NCI-H510A (cell line): Measurements from ENCODE around the gene MRPS14.
A peak's percentile ranks its signal among the peaks of the same experiment; 100 is the strongest.
"Not testable (repeated sequence)": the region's sequence is repeated elsewhere in the genome, so short reads cannot be mapped to it uniquely, and the experiment has no call there.

Experiments
- DNase-seq: peaks from one replicate; lab custom pipeline; 2025; lab: John Stamatoyannopoulos, UW

Gene MRPS14

GRCh38 chr1:175023043-175023921, at the start of gene MRPS14:
Gene MRPS14 (minus strand): TSS chr1:175023425. CDS start chr1:175023408, 17 bp downstream.
- peak; percentile 95 for DNase-seq

DNA sequence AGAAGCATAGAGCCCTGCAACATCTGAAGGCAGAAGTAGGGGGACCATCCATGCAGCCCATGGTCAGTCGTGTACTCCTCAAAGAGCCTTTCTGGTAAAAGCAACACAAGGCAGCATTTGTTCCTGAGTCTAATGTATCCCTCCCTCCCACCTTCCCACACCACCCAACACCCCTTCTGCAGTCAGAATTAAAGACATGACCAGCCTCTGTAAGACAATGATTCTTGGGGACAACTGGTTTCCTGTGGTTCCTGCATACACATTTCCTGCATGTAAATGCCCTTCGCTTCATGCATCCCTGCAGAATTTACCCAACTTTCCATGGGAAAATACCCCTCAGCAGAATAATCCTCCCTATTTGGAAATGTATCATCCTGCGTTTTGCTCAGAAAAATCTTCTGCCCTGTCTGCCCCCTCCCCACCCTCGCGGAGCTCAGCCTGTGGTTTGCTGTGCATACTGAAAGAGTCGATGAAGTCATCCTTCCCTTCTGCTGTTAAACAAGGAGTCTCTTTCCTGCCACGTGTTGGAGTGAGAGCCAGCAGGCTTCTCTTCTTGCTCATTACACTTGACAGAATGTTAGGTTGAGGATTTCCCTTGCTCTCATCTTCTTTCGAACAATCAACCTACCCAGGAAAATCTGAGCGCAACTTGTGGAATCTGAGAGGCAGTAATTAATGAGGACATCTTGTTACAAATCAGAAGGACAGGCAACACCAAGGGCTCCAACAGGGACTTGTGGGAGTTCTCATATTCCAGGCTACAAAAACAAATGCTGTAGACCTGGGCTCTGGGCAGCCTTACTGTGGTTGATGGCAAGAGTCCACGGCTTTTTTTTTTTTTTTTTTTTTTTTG, 49.1 kb upstream of the MRPS14 start:
- peak; percentile 3 for DNase-seq

DNA sequence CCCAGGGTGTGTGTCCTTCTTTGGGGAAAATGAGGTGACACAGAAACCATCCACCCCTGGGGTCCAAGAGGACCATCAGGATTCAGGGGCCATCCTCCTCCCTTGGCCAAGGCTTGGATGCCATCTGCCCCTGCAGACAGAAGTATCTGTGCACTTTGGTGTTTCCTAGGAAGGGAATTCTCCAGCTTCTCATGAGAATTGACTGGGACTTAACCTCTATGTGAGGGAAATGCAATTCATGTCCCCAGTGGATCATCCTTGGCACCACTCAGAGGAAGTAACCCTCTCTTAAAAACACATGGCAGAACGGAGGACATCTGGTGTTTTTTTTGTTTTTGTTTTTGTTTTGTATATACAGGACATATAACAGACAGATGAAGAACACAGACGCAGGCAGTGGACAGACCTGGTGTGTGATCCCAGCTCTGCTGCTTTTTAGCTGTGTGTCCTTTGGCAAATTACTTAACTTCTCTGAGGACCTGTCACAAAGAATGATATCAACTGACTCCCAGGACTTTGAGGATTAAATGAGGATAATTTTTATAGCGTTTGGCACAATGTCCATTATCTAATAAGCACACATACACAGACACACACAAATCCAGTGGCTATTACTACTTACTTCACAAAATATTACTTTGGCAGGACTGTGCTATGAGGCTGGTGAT, 48.2 kb upstream of the MRPS14 start:
- no peak for DNase-seq

- DNase-seq = no peak
Measured at GRCh38 chr1:175070818-175071217, 47.6 kb upstream of the MRPS14 start.

DNA sequence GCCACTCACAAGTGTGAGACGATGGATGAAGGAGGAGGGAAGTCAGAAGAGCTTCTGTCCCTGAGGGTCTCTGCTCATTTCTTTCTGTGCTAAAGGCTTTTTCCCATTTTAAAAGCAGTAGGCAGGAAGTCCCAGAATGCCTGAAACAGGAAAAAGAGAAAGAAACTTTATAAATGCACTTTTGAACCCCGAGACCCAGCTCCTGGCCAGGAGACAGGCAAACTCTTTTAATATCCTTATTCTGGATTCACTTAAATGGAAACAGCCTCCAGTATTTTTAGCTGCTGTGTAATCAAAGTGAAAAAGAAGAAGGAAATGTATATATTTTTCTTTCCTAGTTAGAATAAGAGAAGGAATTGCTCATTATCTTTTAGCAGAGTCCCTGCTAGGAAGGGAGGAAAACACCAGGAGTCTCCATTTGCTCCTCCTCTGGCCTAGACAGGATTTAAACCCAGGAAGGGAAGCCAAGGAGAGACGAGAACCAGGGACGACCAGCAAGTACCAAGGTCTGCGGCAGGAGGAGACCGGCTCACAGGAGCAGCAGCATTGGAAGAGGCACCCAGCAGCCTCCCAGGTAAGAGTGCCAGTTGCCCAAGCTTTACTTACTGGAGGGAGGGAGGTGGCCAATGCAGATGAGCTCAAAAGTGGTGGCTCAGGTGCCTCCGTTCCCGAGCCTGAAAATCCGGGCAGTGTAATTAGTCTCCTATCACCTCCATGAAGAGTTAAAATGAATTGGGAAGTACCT, 44.3 kb upstream of the MRPS14 start, which contains the start of gene TNN:
TSS of gene TNN (plus strand) at position 472 of the 745 bp plus-strand sequence. CDS start 9,586 bp downstream, outside the sequence.
- no peak for DNase-seq

DNA sequence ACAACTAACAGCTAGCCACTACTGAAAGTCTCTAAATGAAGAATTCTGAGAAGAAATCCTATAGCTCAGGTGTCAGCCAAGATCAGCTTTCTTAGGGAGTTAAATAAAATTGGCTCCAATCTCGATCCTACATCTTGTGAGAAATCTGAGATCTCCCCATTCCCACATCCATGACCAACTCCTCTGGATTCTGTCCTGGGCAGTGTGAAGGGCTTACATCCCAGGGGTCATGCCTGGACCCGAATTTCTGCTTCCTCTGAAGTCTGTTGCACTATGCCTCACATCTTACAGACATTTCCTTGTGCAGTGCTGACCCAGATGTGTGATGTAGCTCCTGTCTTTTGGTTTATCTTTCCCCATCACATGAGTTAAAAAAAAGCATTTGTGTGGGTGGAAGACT, 39.6 kb upstream of the MRPS14 start:
- no peak for DNase-seq

DNA sequence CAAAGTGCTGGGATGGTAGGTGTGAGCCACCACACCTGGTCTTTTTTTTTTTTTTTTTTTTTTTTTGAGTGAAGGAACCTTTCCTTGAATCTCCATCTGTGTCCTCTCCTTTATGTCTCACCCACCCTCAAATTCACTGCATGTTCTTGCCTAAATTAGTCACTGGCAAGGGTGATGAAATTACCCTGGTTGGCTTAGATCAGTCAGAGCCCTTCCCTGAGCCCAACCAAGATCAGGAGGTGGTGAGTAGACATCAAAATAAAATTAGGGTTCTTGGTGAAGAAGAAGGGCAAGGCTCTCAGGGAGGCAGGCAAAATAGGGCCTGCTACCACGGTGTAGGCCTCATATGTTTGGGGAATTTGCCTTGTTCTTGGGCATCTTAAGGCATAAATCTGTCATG, 39.1 kb upstream of the MRPS14 start:
- DNase-seq = no peak

DNA sequence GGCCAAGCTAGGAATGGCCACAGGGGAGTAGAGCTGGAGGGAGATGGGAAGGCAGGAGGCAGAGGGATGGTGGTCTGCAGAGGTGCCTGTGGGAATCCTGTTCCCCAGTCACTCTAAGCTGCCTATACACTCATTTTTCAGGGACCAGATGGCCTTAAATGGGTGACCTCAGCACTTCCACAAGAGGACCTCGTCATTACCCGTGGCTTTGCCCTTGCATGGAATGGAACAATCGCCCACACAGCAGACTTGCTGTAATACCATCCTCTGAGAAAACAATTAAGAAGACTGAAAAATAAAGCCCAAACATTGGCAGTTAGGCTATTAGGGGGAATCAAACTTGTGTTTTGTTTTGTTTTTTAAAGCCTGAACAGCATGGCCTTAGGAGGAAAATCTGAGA, 31.5 kb upstream of the MRPS14 start:
- DNase-seq = no peak

DNA sequence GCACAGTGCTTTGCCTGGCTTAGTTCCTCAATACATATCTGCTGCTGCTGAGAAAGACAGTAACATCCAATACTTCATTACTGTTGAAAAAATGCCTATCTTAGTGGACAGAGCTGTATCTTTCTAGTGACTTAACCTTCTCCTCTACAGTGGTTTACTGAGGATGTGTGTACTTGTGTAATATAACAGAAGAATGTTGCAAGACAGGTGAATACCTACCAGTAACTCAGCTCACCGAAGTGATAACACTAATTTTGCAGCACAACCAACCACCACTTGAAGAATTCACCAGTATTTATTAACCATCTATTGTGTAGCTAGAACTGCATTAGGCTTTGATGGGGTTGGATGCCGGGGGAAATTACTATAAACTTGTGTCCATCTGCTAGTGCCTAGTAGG, 27.8 kb upstream of the MRPS14 start:
- DNase-seq = no peak

- no peak for DNase-seq
Measured at GRCh38 chr1:175045519-175045918, 22.3 kb upstream of the MRPS14 start.

DNA sequence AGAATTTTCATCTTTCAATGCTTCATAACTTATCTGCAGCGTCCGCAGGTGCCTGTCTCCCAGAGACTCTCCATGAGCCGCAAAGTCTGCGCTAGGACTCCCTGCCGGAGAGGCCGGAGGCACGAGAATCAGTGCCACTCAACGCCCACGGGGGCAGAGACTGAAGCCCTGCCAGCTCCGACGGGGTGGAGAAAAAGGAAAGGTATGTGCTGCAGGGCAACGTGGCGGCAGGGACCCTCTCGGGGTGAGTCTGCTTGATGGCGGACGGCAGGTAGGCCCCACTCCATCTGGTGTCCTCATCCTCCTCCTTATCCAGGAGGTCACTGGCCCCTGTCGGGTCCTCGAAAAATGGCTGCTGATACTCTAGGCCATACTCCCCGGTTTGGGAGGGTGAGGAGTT, 21.9 kb upstream of the MRPS14 start:
- no peak for DNase-seq

DNA sequence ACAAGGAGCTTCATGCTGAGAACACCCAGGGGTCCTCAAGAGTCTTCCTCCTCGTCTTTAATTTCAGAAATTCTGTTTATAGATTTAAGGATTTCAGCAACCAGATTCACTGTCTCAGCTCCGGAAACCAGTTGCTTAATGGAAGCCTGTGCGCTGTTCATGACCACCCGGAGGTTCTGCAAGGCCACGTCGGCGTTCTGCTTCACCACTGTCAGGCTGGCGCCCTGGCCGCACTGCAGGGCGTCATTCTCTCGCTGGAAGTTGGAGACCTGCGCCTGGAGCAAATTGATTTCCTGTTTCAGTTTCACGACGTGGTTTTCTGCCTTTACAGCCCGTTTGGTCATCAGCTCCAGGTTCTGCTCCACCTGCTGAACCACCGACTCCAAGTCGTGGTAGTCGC, 21.4 kb upstream of the MRPS14 start:
- not testable (repeated sequence) for DNase-seq

- DNase-seq = no peak
Measured at GRCh38 chr1:175043824-175044223, 20.6 kb upstream of the MRPS14 start.

GRCh38 chr1:175042650-175043049, 19.4 kb upstream of the MRPS14 start:
- no peak for DNase-seq

GRCh38 chr1:175040324-175040879, 17.2 kb upstream of the MRPS14 start:
- no peak for DNase-seq

GRCh38 chr1:175037416-175037815, 14.2 kb upstream of the MRPS14 start:
- no peak for DNase-seq

GRCh38 chr1:175036476-175036875, 13.3 kb upstream of the MRPS14 start:
- DNase-seq = no peak

GRCh38 chr1:175035865-175036264, 12.6 kb upstream of the MRPS14 start:
- DNase-seq = no peak

DNA sequence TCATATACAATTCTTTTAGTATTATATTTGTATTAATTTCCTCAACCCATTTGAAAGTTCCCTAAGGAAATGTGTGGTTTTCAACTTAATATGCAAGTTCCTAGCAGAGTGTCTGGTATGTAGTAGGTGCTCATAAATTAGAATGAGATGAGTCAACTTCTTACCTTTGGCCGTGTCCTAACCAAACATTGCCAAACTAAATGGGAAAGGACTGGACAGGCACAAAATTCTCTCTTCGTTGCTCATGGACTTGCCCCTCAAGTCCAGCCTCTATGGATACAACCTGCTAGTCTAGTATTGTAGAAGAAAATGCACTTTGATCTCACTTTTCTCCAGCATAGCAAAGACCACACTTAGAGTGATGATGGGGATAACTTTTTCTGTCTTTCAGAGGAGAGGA, 11.6 kb upstream of the MRPS14 start:
- DNase-seq = no peak

DNA sequence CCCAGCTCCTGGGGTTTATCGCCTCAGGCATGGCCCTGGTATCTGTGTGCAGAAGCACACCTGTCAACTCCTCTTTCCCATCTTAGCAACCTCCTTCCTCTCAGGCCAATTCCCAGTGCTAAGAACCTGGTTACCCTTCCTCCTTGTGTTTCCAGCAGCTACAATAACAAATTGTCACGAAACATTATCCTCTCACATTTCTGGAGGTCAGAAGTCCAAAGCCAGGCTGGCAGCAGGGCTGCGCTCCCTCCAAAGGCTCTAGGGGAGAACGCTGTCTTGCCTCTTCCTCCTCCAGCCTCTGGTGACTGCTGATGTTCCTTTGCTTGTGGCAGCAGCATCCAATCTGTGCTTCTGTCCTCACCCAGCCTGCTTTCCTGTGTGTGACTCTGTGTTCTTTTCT, 10.7 kb upstream of the MRPS14 start:
- no peak for DNase-seq

GRCh38 chr1:175024773-175025172, 1.5 kb upstream of the MRPS14 start:
- DNase-seq = no peak
